ENCODE data around the gene PIGZ.

GRCh38 chr3:196948442-196949284, 20.0 kb downstream of the PIGZ start:
- no peak for TF ChIP-seq CTCF (IDR thresholded peaks at IDR 0.05; ENCODE audit: poor library complexity)
- no peak for TF ChIP-seq EZH2 (IDR thresholded peaks at IDR 0.05; ENCODE audit: borderline replicate concordance)

Data from hepatocyte (in vitro differentiated cells).